ENCODE measurements around the gene DUOXA1. TPM values are rescaled to one million over a fixed set of nuclear protein-coding genes. Genes with fewer than 3 reads are reported as not detected.
A peak's percentile ranks its signal among the peaks of the same experiment; 100 is the strongest.

DUOXA1 gene
- total RNA-seq, 1 donor, result 0.36 TPM

- H2AFZ ChIP-seq (ENCODE audit: low read length), result peak overlapping the region; percentile 76
- H3K27ac ChIP-seq (ENCODE audit: low read depth, low read length), result no peak overlapping the region
- H4K20me1 ChIP-seq (ENCODE audit: insufficient read depth, low read length), result no peaks in the 10 kb centered on the region
- DNase-seq (ENCODE audit: insufficient read length, low spot score, missing footprints), result no peak
- no peaks in the 10 kb centered on the region for H3K27me3 ChIP-seq (ENCODE audit: insufficient read depth, low read length)
- H3K79me2 ChIP-seq (ENCODE audit: insufficient read depth, low read length), result no peaks in the 10 kb centered on the region
- peak overlapping the region; percentile 83 for H3K4me2 ChIP-seq (ENCODE audit: insufficient read depth, low read length)
- H3K4me1 ChIP-seq (ENCODE audit: insufficient read depth, low read length), result peaks cover 8% of the 10 kb centered on the region
- no peaks in the 10 kb centered on the region for H3K36me3 ChIP-seq (ENCODE audit: insufficient read depth, low read length)
- H3K9me3 ChIP-seq (ENCODE audit: low read depth, low read length), result no peaks in the 10 kb centered on the region
- H3K4me3 ChIP-seq (ENCODE audit: insufficient read depth, low read length), result peak overlapping the region; percentile 79
- TF ChIP-seq CTCF (IDR thresholded peaks at IDR 0.05; ENCODE audit: extremely low read depth, low read depth, low read length), result no peak
Measured at GRCh38 chr15:45167631-45168205, 38.0 kb upstream of the DUOXA1 start.

- peak; percentile 63 for TF ChIP-seq CTCF (IDR thresholded peaks at IDR 0.05; ENCODE audit: extremely low read depth, low read depth, low read length)
- Histone ChIP-seq H2AFZ (ENCODE audit: low read length) (peak overlapping the region; percentile 76), H4K20me1 (ENCODE audit: insufficient read depth, low read length) (no peaks in the 10 kb centered on the region), H3K27ac (ENCODE audit: low read depth, low read length) (peak overlapping the region; percentile 80), H3K9me3 (ENCODE audit: low read depth, low read length) (no peaks in the 10 kb centered on the region), H3K4me1 (ENCODE audit: insufficient read depth, low read length) (peaks cover 13% of the 10 kb centered on the region), H3K36me3 (ENCODE audit: insufficient read depth, low read length) (no peaks in the 10 kb centered on the region), H3K27me3 (ENCODE audit: insufficient read depth, low read length) (no peaks in the 10 kb centered on the region), H3K4me3 (ENCODE audit: insufficient read depth, low read length) (peak overlapping the region; percentile 79), H3K79me2 (ENCODE audit: insufficient read depth, low read length) (peaks cover 2% of the 10 kb centered on the region), H3K4me2 (ENCODE audit: insufficient read depth, low read length) (peak overlapping the region; percentile 83)
- DNase-seq (ENCODE audit: insufficient read length, low spot score, missing footprints), result peak; percentile 99
Measured at GRCh38 chr15:45166834-45167630, 37.4 kb upstream of the DUOXA1 start.

- H3K4me1 ChIP-seq (ENCODE audit: insufficient read depth, low read length), result peaks cover 13% of the 10 kb centered on the region
- no peak overlapping the region for H3K4me3 ChIP-seq (ENCODE audit: insufficient read depth, low read length)
- H4K20me1 ChIP-seq (ENCODE audit: insufficient read depth, low read length), result no peaks in the 10 kb centered on the region
- no peak for TF ChIP-seq CTCF (IDR thresholded peaks at IDR 0.05; ENCODE audit: extremely low read depth, low read depth, low read length)
- no peak overlapping the region for H3K4me2 ChIP-seq (ENCODE audit: insufficient read depth, low read length)
- H3K27me3 ChIP-seq (ENCODE audit: insufficient read depth, low read length), result no peaks in the 10 kb centered on the region
- no peak overlapping the region for H3K27ac ChIP-seq (ENCODE audit: low read depth, low read length)
- H3K9me3 ChIP-seq (ENCODE audit: low read depth, low read length), result no peaks in the 10 kb centered on the region
- no peak overlapping the region for H2AFZ ChIP-seq (ENCODE audit: low read length)
- H3K79me2 ChIP-seq (ENCODE audit: insufficient read depth, low read length), result peaks cover 2% of the 10 kb centered on the region
- peak; percentile 54 for DNase-seq (ENCODE audit: insufficient read length, low spot score, missing footprints)
- H3K36me3 ChIP-seq (ENCODE audit: insufficient read depth, low read length), result no peaks in the 10 kb centered on the region
Measured at GRCh38 chr15:45165536-45165935, 35.9 kb upstream of the DUOXA1 start.

GRCh38 chr15:45164914-45165313 is 35.2 kb upstream of the DUOXA1 start:
- peak; percentile 54 for DNase-seq (ENCODE audit: insufficient read length, low spot score, missing footprints)
- Histone ChIP-seq H3K27me3 (ENCODE audit: insufficient read depth, low read length) (no peaks in the 10 kb centered on the region), H3K4me2 (ENCODE audit: insufficient read depth, low read length) (no peak overlapping the region), H2AFZ (ENCODE audit: low read length) (no peak overlapping the region), H3K4me3 (ENCODE audit: insufficient read depth, low read length) (no peak overlapping the region), H3K27ac (ENCODE audit: low read depth, low read length) (no peak overlapping the region), H3K36me3 (ENCODE audit: insufficient read depth, low read length) (no peaks in the 10 kb centered on the region), H3K79me2 (ENCODE audit: insufficient read depth, low read length) (peaks cover 2% of the 10 kb centered on the region), H3K9me3 (ENCODE audit: low read depth, low read length) (no peaks in the 10 kb centered on the region), H3K4me1 (ENCODE audit: insufficient read depth, low read length) (peaks cover 13% of the 10 kb centered on the region), H4K20me1 (ENCODE audit: insufficient read depth, low read length) (no peaks in the 10 kb centered on the region)
- no peak for TF ChIP-seq CTCF (IDR thresholded peaks at IDR 0.05; ENCODE audit: extremely low read depth, low read depth, low read length)
